ENCODE data around the gene POMGNT2.

- TF ChIP-seq CTCF (conservative IDR thresholded peaks at IDR 0.05; ENCODE audit: low read length), result no peak
- no peak for TF ChIP-seq EZH2phosphoT487 (IDR thresholded peaks at IDR 0.05; ENCODE audit: borderline replicate concordance)
Observed at GRCh38 chr3:43082457-43082856, 23.4 kb downstream of the POMGNT2 start.
